Peyer's patch (tissue), 4 donors: ENCODE data around the gene WNT10A. TPM values are rescaled to one million over a fixed set of nuclear protein-coding genes. Genes with fewer than 3 reads are reported as not detected.
A peak's percentile ranks its signal among the peaks of the same experiment; 100 is the strongest.

Source experiments
- DNase-seq, 3 donors: peaks; one replicate each; pipeline ENCODE4 v3.0.0-alpha.2; 2017 to 2019
- H3K27ac ChIP-seq, 4 donors: fragments of 200-600 bp; sonication (generic); one replicate each; pipeline ENCODE4 v1.5.1; 2016 to 2019
- H3K27me3 ChIP-seq, 2 donors: fragments of 200-600 bp; sonication (generic); one replicate each; pipeline ENCODE4 v1.5.1; 2019
- H3K36me3 ChIP-seq, 3 donors: fragments of 200-600 bp; sonication (generic); one replicate each; pipeline ENCODE4 v1.5.1; 2016 to 2019
- H3K4me1 ChIP-seq, 4 donors: fragments of 200-600 bp; sonication (generic); one replicate each; pipeline ENCODE4 v1.5.1; 2016 to 2019
- H3K4me3 ChIP-seq, 4 donors: fragments of 200-600 bp; sonication (generic); 1 replicate in 3 of 4; 2 replicates in 1 of 4; pipeline ENCODE4 v1.5.1; 2016 to 2019; ENCODE audit warnings: mild to moderate bottlenecking in 1 of 4
- H3K9me3 ChIP-seq, 4 donors: fragments of 200-600 bp; sonication (generic); one replicate each; pipeline ENCODE4 v1.5.1; 2016 to 2019; ENCODE audit warnings: mild to moderate bottlenecking in 1 of 4
- CTCF ChIP-seq, 6 experiments: fragments of 450-650 bp in 4 of 6; fragments of 200-600 bp in 2 of 6; sonication (generic) in 1 of 6; IDR thresholded peaks; one replicate each; pipeline ENCODE4 v1.5.1; 2017 to 2019; ENCODE audit warnings: antibody characterized with exemption in 6 of 6, mild to moderate bottlenecking in 3 of 6, moderate library complexity in 1 of 6
- POLR2A ChIP-seq, 2 donors: fragments of 450-650 bp; IDR thresholded peaks; one replicate each; pipeline ENCODE4 v1.5.1; 2017; ENCODE audit warnings: antibody characterized with exemption in 2 of 2, mild to moderate bottlenecking in 2 of 2, moderate library complexity in 2 of 2
- total RNA-seq, 4 donors: library from RNA; depleted of rRNA; stranded (reverse); fragments of >200 nt; gene quantifications; one replicate each; pipeline ENCODE4 v1.1.0, GENCODE V29; 2016

WNT10A gene
- total RNA-seq, 4 donors from 2014 or later = 0.27 to 2.5 TPM; not detected in 2

- H3K36me3 ChIP-seq = no peaks in the 10 kb centered on the region
- H3K9me3 ChIP-seq = no peaks in the 10 kb centered on the region
- TF ChIP-seq CTCF (IDR thresholded peaks at IDR 0.05) = no peak
- no peak for TF ChIP-seq POLR2A (IDR thresholded peaks at IDR 0.05)
- peak overlapping the region in 1 of 4 donors; percentile 94 for H3K27ac ChIP-seq
- H3K4me3 ChIP-seq = no peak overlapping the region
- DNase-seq = no peak
- H3K4me1 ChIP-seq = peaks cover 5 to 45% (median 34%) of the 10 kb centered on the region in 4 donors
- H3K27me3 ChIP-seq = peaks cover 0 to 46% of the 10 kb centered on the region in 2 donors
These were observed 13.7 kb downstream of the WNT10A start for GRCh38 chr2:218894151-218894879.

GRCh38 chr2:218894880-218895157 lies 14.2 kb downstream of the WNT10A start:
- H3K36me3 ChIP-seq = no peaks in the 10 kb centered on the region
- H3K9me3 ChIP-seq = no peaks in the 10 kb centered on the region
- no peak for DNase-seq
- no peak overlapping the region for H3K27ac ChIP-seq
- H3K27me3 ChIP-seq = peaks cover 0 to 46% of the 10 kb centered on the region in 2 donors
- H3K4me1 ChIP-seq = peaks cover 5 to 45% (median 34%) of the 10 kb centered on the region in 4 donors
- TF ChIP-seq CTCF (IDR thresholded peaks at IDR 0.05) = no peak
- TF ChIP-seq POLR2A (IDR thresholded peaks at IDR 0.05) = no peak
- H3K4me3 ChIP-seq = no peak overlapping the region

- peaks cover 0 to 46% of the 10 kb centered on the region in 2 donors for H3K27me3 ChIP-seq
- H3K36me3 ChIP-seq = no peaks in the 10 kb centered on the region
- no peak overlapping the region for H3K4me3 ChIP-seq
- peaks cover 5 to 45% (median 34%) of the 10 kb centered on the region in 4 donors for H3K4me1 ChIP-seq
- no peak for TF ChIP-seq CTCF (IDR thresholded peaks at IDR 0.05)
- TF ChIP-seq POLR2A (IDR thresholded peaks at IDR 0.05) = no peak
- DNase-seq = no peak
- no peaks in the 10 kb centered on the region for H3K9me3 ChIP-seq
- peak overlapping the region in 1 of 4 donors; percentile 75 for H3K27ac ChIP-seq
These were observed 14.7 kb downstream of the WNT10A start for GRCh38 chr2:218895326-218895725.

- Histone ChIP-seq H3K36me3 (no peaks in the 10 kb centered on the region), H3K9me3 (no peaks in the 10 kb centered on the region), H3K4me3 (peak overlapping the region in 1 of 4 donors; percentile 48), H3K27ac (peak overlapping the region in 1 of 4 donors; percentile 75), H3K4me1 (peaks cover 5 to 45% (median 34%) of the 10 kb centered on the region in 4 donors), H3K27me3 (peaks cover 0 to 46% of the 10 kb centered on the region in 2 donors)
- DNase-seq = no peak
- no peak for TF ChIP-seq POLR2A (IDR thresholded peaks at IDR 0.05)
- no peak for TF ChIP-seq CTCF (IDR thresholded peaks at IDR 0.05)
These were observed 15.3 kb downstream of the WNT10A start for GRCh38 chr2:218895759-218896500.

GRCh38 chr2:218896501-218897393 lies 16.1 kb downstream of the WNT10A start:
- Histone ChIP-seq H3K27ac (peak overlapping the region in 1 of 4 donors; percentile 75), H3K4me3 (peak overlapping the region; percentile 18 to 48 (median 25))

More at GRCh38 chr2:218896501-218897393, 16.1 kb downstream of the WNT10A start:
- no peaks in the 10 kb centered on the region for H3K36me3 ChIP-seq
- no peaks in the 10 kb centered on the region for H3K9me3 ChIP-seq
- H3K4me1 ChIP-seq = peaks cover 5 to 45% (median 34%) of the 10 kb centered on the region in 4 donors
- peaks cover 0 to 50% of the 10 kb centered on the region in 2 donors for H3K27me3 ChIP-seq
- peak in 2 of 3 donors; percentile 77 to 85 for DNase-seq
- TF ChIP-seq POLR2A (IDR thresholded peaks at IDR 0.05) = no peak
- no peak for TF ChIP-seq CTCF (IDR thresholded peaks at IDR 0.05)
